HuH-7 (cell line): ENCODE measurements around the gene TBX21.

Experiments
- DNase-seq: peaks from one replicate; pipeline ENCODE4 v3.0.0; 2011; ENCODE audit warnings: low spot score

TBX21 gene

DNA sequence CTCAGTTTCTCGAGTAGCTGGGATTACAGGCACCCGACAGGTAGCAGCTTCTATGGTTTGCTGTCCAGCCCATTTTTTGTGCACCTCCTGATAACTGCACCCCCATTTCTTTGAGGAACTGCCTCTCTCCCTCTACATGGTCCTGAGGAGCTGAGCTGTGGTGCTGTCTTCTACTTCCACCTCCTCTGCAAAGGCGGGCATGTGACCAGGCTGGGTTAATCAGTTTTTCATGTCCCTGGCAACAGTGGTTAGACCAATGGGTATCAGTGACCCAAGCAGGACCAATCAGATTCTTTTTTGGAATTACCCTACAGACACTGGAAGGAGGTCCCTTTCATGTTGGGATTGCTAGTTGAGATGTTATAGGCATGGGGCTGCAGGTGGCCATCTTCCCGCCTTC lies 41.3 kb downstream of the TBX21 start:
- DNase-seq = no peak

DNA sequence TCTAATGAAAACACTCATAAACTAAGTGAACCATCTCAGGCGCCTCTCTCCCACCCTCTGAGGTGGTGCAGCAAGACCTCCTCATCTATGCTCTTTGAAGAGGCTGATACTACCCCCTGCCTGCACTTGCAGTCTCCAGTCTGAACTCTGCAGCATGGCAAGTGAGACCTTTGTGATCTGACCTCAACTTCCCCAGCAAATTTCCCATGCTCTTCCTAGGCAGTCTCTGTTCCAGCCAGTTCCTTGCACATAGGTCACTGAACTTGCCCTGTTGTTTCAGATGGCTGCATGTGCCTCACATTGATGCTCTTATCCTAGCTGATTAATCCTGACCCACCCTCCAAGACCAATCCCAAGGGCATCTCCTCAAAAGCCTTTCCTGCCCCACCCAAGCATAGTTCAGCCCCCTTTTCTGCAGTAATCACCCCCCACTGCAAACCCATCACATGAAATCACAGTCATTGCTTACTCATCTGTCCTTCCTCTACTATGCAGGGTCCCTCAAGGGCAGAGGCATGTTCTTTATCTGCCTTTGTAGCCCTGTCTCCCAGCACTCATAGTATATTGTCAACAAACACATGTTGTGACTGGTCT lies 42.0 kb downstream of the TBX21 start:
- no peak for DNase-seq

DNA sequence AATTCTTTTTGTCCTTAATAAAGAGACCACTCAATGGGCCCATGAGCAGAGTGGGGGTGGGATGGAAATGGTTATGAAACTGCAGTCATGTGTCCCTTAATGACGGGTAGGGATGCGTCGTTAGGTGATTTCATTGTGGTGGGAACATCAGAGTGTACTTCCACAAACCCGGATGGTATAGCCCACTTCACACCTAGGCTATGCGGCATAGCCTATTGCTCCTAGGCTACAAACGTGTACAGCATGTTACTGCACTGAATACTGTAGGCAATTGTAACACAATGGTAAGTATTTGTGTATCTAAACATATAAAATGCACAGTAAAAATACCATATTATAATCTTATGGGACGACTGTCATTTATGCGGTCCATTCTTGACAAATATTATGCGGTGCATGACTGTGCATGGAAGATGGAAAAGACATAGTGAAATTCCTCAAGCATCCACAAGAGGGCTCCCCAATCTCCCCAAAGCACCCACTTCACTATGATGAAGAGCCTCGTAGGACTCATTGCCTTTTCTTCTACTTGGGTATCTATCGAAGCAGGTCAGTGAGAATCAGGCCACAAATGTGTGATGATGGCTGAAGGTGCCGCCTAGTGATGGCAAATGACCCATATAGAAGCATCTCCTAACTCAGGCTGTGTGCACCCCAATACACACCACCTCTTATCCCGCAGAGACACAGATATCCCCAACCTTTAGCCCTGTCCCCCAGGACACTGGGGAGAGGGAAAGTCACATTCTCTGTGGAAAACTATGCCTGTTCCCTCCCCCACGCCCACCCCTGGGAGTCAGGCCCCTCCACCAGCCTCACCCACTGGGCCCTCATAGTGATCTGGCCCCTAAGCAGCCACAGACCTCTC lies 43.5 kb downstream of the TBX21 start:
- peak; percentile 71 for DNase-seq

- DNase-seq = no peak
These were observed 45.2 kb downstream of the TBX21 start for GRCh38 chr17:47778184-47778635.

DNA sequence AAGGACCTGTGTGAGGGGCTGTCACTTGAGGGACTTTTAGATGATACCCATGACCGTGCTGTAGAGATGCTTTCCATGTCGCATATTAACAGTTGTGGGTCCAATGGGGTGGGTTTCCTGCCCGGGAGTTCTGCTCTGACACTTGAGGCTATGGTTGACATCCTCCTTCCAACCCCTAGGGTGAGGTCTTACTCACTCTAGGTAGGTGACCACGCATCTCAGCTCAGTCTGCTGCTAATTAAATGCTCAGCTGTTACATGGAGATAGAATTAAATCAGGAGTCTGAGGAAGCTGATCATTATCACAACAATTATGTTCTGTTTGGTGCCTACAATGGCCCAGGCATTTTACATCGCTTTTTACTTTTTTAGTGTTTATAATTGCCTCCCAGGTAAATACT lies 48.4 kb downstream of the TBX21 start:
- no peak for DNase-seq

- peak; percentile 74 for DNase-seq
These were observed 52.6 kb downstream of the TBX21 start for GRCh38 chr17:47785538-47786123.

GRCh38 chr17:47789611-47790561 lies 56.9 kb downstream of the TBX21 start:
- peak; percentile 40 for DNase-seq

GRCh38 chr17:47791025-47791424 lies 58.0 kb downstream of the TBX21 start:
- no peak for DNase-seq

DNA sequence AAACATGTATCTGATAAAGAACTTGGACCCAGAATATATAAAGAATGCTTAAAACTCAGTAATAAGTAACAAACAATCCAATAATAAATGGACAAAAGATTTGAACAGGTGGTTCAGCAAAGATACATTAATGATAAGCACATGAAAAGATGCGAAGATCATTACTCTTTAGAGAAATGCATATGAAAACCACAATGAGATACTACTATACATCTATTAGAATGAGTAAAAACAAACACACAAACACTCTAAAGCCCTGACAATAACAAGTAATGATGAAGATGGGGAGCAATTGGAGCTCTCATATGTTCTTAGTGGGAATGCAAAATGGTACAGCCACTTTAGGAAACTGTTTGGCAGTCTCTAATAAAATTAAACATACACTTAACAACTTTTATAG lies 59.4 kb downstream of the TBX21 start:
- no peak for DNase-seq

DNA sequence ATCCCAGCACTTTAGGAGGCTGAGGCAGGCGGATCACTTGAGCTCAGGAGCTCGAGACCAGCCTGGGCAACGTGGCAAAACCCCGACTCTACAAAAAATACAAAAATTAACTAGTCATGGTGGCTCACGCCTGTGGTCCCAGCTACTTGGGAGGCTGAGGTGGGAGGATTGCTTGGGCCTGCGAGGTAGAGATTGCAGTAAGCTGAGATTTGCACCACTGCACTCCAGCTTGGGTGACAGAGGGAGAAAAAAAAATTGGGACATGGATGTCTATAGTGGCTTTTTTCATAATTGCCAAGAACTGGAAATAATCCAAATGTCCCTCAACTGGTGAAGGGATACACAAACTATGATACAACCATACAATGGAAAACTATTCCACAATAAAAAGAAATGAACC lies 59.9 kb downstream of the TBX21 start:
- no peak for DNase-seq
